Measurements from ENCODE around the gene SYCP3. TPM values are rescaled to one million over a fixed set of nuclear protein-coding genes. Genes with fewer than 3 reads are reported as not detected.
A peak's percentile ranks its signal among the peaks of the same experiment; 100 is the strongest.

The SYCP3 gene
- total and polyA plus RNA-seq, 2 of the 13 experiments (the other 11 are each of a cell fraction or from before 2014, with no cell fraction given) = not detected

DNA sequence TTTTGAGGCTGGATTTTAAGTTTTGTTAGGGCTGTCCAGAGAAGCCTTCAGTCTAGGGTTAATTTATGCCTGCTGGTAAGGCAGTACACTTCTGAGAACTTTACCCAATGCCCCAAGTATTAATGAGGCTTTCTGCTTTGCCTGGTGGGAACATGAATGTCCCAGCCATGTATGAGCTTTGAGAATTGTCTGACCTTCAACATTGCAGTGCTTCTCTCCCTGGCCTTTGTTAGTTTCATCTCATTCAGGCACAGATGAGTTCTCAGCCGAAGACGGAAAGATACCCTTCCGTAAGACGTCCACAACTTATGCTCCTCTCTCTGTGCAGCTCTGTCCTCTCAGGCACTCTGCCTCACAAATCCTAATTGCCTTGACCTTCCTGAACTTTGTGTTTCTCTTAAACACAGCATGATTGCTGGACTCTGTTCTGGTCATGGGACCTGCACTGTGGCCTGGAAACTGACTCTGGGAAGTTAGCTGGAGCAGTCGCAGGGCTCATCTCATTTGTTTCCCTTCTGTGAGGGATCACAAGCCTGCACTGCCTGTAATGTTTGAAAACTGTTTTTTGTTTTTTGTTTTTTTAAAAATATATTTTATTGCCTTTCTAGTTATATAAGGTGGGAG is 26.1 kb downstream of the SYCP3 start (continued):
- TF ChIP-seq, protein P1, sequence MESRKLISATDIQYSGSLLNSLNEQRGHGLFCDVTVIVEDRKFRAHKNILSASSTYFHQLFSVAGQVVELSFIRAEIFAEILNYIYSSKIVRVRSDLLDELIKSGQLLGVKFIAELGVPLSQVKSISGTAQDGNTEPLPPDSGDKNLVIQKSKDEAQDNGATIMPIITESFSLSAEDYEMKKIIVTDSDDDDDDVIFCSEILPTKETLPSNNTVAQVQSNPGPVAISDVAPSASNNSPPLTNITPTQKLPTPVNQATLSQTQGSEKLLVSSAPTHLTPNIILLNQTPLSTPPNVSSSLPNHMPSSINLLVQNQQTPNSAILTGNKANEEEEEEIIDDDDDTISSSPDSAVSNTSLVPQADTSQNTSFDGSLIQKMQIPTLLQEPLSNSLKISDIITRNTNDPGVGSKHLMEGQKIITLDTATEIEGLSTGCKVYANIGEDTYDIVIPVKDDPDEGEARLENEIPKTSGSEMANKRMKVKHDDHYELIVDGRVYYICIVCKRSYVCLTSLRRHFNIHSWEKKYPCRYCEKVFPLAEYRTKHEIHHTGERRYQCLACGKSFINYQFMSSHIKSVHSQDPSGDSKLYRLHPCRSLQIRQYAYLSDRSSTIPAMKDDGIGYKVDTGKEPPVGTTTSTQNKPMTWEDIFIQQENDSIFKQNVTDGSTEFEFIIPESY (CRISPR knock-in tag; IDR thresholded peaks at IDR 0.05) = no peak; the same call in 1 of the 2 replicates
- peak; percentile 56 for TF ChIP-seq ELF1 (CRISPR knock-in tag; IDR thresholded peaks at IDR 0.05)
- TF ChIP-seq CBX5 (CRISPR knock-in tag; IDR thresholded peaks at IDR 0.05; ENCODE audit: borderline replicate concordance) = peak; percentile 67; the same call in 1 of the 2 replicates
- TF ChIP-seq, protein P2, sequence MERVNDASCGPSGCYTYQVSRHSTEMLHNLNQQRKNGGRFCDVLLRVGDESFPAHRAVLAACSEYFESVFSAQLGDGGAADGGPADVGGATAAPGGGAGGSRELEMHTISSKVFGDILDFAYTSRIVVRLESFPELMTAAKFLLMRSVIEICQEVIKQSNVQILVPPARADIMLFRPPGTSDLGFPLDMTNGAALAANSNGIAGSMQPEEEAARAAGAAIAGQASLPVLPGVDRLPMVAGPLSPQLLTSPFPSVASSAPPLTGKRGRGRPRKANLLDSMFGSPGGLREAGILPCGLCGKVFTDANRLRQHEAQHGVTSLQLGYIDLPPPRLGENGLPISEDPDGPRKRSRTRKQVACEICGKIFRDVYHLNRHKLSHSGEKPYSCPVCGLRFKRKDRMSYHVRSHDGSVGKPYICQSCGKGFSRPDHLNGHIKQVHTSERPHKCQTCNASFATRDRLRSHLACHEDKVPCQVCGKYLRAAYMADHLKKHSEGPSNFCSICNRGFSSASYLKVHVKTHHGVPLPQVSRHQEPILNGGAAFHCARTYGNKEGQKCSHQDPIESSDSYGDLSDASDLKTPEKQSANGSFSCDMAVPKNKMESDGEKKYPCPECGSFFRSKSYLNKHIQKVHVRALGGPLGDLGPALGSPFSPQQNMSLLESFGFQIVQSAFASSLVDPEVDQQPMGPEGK (CRISPR knock-in tag; IDR thresholded peaks at IDR 0.05) = peak; percentile 53; the same call in 1 of the 2 replicates
- 0 out of 2 replicates have a peak, but pooled peaks have one; percentile 32 for TF ChIP-seq HMG20B (CRISPR knock-in tag; conservative IDR thresholded peaks at IDR 0.05)
- no peak for TF ChIP-seq KLF9 (CRISPR knock-in tag; IDR thresholded peaks at IDR 0.05; ENCODE audit: low read depth)
- TF ChIP-seq, protein P3, sequence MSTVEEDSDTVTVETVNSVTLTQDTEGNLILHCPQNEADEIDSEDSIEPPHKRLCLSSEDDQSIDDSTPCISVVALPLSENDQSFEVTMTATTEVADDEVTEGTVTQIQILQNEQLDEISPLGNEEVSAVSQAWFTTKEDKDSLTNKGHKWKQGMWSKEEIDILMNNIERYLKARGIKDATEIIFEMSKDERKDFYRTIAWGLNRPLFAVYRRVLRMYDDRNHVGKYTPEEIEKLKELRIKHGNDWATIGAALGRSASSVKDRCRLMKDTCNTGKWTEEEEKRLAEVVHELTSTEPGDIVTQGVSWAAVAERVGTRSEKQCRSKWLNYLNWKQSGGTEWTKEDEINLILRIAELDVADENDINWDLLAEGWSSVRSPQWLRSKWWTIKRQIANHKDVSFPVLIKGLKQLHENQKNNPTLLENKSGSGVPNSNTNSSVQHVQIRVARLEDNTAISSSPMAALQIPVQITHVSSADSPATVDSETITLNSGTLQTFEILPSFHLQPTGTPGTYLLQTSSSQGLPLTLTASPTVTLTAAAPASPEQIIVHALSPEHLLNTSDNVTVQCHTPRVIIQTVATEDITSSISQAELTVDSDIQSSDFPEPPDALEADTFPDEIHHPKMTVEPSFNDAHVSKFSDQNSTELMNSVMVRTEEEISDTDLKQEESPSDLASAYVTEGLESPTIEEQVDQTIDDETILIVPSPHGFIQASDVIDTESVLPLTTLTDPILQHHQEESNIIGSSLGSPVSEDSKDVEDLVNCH (CRISPR knock-in tag; IDR thresholded peaks at IDR 0.05) = no peak
- no peak for TF ChIP-seq SP1 (IDR thresholded peaks at IDR 0.05)
- TF ChIP-seq SP1 (CRISPR knock-in tag; IDR thresholded peaks at IDR 0.05) = no peak
- TF ChIP-seq, protein P4, sequence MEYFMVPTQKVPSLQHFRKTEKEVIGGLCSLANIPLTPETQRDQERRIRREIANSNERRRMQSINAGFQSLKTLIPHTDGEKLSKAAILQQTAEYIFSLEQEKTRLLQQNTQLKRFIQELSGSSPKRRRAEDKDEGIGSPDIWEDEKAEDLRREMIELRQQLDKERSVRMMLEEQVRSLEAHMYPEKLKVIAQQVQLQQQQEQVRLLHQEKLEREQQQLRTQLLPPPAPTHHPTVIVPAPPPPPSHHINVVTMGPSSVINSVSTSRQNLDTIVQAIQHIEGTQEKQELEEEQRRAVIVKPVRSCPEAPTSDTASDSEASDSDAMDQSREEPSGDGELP (IDR thresholded peaks at IDR 0.05; ENCODE audit: borderline replicate concordance, low read depth) = 0 out of 2 replicates have a peak, but pooled peaks have one; percentile 50
- peak; percentile 58; the same call in 1 of the 2 replicates for TF ChIP-seq SIX4 (CRISPR knock-in tag; IDR thresholded peaks at IDR 0.05)
- TF ChIP-seq FOXC1 (CRISPR knock-in tag; IDR thresholded peaks at IDR 0.05; ENCODE audit: borderline replicate concordance) = no peak
- TF ChIP-seq TBL1XR1 (IDR thresholded peaks at IDR 0.05; ENCODE audit: borderline replicate concordance, low read length, partially characterized antibody) = no peak
- TF ChIP-seq ZNF441 (CRISPR knock-in tag; IDR thresholded peaks at IDR 0.05; ENCODE audit: borderline replicate concordance) = peak; percentile 39; the same call in 1 of the 2 replicates
- no peak for TF ChIP-seq ZNF468 (CRISPR knock-in tag; IDR thresholded peaks at IDR 0.05)
- peak; percentile 37; the same call in 1 of the 2 replicates for TF ChIP-seq ZNF263 (CRISPR knock-in tag; IDR thresholded peaks at IDR 0.05)
- no peak for TF ChIP-seq ZZZ3 (CRISPR knock-in tag; IDR thresholded peaks at IDR 0.05; ENCODE audit: borderline replicate concordance)
- no peak; the same call in 1 of the 2 replicates for TF ChIP-seq MXD4 (CRISPR knock-in tag; IDR thresholded peaks at IDR 0.05)
- TF ChIP-seq ZNF777 (CRISPR knock-in tag; IDR thresholded peaks at IDR 0.05) = no peak
- TF ChIP-seq ZNF703 (CRISPR knock-in tag; IDR thresholded peaks at IDR 0.05; ENCODE audit: borderline replicate concordance) = no peak
- TF ChIP-seq REL (CRISPR knock-in tag; conservative IDR thresholded peaks at IDR 0.05) = no peak
- TF ChIP-seq ZBTB42 (CRISPR knock-in tag; IDR thresholded peaks at IDR 0.05) = no peak
- TF ChIP-seq FOSL1 (CRISPR knock-in tag; IDR thresholded peaks at IDR 0.05; ENCODE audit: borderline replicate concordance) = no peak
- no peak for TF ChIP-seq ARID2 (CRISPR knock-in tag; IDR thresholded peaks at IDR 0.05; ENCODE audit: borderline replicate concordance)
